Gastroesophageal sphincter (tissue), 3 donors: ENCODE data around the gene N4BP2L1.

Experiments used
- CTCF ChIP-seq, 4 experiments: fragments of 200-600 bp in 2 of 4; fragments of 450-650 bp in 2 of 4; sonication (generic) in 1 of 4; IDR thresholded peaks; one replicate each; pipeline ENCODE4 v1.5.1; 2017 to 2019; ENCODE audit warnings: antibody characterized with exemption in 4 of 4, mild to moderate bottlenecking in 2 of 4, moderate library complexity in 2 of 4
- EP300 ChIP-seq: sonication (generic); formaldehyde crosslinking; IDR thresholded peaks from one replicate; pipeline ENCODE4 v1.6.1; 2017; ENCODE audit warnings: antibody characterized with exemption, mild to moderate bottlenecking
- POLR2A ChIP-seq, 2 donors: fragments of 450-650 bp; IDR thresholded peaks; one replicate each; pipeline ENCODE4 v1.6.1; 2017; ENCODE audit warnings: antibody characterized with exemption in 2 of 2, mild to moderate bottlenecking in 2 of 2, moderate library complexity in 1 of 2

GRCh38 chr13:32474999-32475792 is 47.3 kb upstream of the N4BP2L1 start:
- no peak for TF ChIP-seq EP300
- no peak for TF ChIP-seq CTCF (IDR thresholded peaks at IDR 0.05)
- no peak for TF ChIP-seq POLR2A (IDR thresholded peaks at IDR 0.05)
